WTC11 (cell line): ENCODE results near the gene ELP2.

Experiments used
- CREB1 ChIP-seq: sonication (generic); formaldehyde crosslinking; IDR thresholded peaks from 2 replicates; pipeline ENCODE4 v1.8.0; 2023; ENCODE audit warnings: mild to moderate bottlenecking, missing genetic modification reagents
- TP53 ChIP-seq: sonication (generic); formaldehyde crosslinking; IDR thresholded peaks from 2 replicates; pipeline ENCODE4 v1.8.1; 2023; ENCODE audit warnings: mild to moderate bottlenecking, missing genetic modification reagents
- ZNF138 ChIP-seq: sonication (generic); formaldehyde crosslinking; conservative IDR thresholded peaks from 2 replicates; pipeline ENCODE4 v1.8.1; 2022; ENCODE audit warnings: mild to moderate bottlenecking, moderate library complexity, missing genetic modification reagents
- TF ChIP-seq, protein P1 (sequence below): sonication (generic); formaldehyde crosslinking; IDR thresholded peaks from 2 replicates; pipeline ENCODE4 v1.8.1; 2023; ENCODE audit warnings: mild to moderate bottlenecking, missing genetic modification reagents, moderate library complexity
- TF ChIP-seq, protein P2 (sequence below): fragments of 200-600 bp; IDR thresholded peaks from 2 replicates; pipeline ENCODE4 v1.8.0; 2022; ENCODE audit warnings: antibody characterized with exemption
- TF ChIP-seq, protein P3 (sequence below): sonication (generic); formaldehyde crosslinking; IDR thresholded peaks from 2 replicates; pipeline ENCODE4 v1.8.0; 2023; ENCODE audit warnings: missing genetic modification reagents

DNA sequence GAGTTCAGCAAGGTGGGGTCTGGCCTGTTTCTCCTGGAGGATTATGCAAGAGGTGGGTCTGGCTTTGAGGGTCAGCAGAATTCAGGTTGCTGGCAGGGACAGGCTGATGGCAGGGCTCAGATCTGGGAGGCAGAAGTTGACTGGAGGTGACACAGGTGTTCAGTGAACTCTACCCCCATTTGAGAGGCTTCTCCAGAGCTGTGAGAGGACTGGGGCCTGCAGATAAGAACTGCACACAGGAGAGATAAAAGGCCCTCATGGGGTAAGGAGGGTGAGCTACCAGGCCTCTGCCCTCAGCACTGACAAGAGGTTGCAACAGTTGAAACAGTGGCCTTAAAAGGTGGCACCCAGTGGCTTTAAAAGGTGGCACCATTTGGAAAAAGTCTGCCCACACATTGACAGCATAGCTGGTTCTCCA lies 70.7 kb downstream of the ELP2 start:
- TF ChIP-seq, protein P1, sequence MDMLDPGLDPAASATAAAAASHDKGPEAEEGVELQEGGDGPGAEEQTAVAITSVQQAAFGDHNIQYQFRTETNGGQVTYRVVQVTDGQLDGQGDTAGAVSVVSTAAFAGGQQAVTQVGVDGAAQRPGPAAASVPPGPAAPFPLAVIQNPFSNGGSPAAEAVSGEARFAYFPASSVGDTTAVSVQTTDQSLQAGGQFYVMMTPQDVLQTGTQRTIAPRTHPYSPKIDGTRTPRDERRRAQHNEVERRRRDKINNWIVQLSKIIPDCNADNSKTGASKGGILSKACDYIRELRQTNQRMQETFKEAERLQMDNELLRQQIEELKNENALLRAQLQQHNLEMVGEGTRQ (CRISPR knock-in tag): no peak
- TF ChIP-seq, protein P2, sequence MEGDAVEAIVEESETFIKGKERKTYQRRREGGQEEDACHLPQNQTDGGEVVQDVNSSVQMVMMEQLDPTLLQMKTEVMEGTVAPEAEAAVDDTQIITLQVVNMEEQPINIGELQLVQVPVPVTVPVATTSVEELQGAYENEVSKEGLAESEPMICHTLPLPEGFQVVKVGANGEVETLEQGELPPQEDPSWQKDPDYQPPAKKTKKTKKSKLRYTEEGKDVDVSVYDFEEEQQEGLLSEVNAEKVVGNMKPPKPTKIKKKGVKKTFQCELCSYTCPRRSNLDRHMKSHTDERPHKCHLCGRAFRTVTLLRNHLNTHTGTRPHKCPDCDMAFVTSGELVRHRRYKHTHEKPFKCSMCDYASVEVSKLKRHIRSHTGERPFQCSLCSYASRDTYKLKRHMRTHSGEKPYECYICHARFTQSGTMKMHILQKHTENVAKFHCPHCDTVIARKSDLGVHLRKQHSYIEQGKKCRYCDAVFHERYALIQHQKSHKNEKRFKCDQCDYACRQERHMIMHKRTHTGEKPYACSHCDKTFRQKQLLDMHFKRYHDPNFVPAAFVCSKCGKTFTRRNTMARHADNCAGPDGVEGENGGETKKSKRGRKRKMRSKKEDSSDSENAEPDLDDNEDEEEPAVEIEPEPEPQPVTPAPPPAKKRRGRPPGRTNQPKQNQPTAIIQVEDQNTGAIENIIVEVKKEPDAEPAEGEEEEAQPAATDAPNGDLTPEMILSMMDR: no peak
- no peak for TF ChIP-seq TP53 (CRISPR knock-in tag)
- TF ChIP-seq, protein P3, sequence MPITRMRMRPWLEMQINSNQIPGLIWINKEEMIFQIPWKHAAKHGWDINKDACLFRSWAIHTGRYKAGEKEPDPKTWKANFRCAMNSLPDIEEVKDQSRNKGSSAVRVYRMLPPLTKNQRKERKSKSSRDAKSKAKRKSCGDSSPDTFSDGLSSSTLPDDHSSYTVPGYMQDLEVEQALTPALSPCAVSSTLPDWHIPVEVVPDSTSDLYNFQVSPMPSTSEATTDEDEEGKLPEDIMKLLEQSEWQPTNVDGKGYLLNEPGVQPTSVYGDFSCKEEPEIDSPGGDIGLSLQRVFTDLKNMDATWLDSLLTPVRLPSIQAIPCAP (CRISPR knock-in tag): no peak
- no peak for TF ChIP-seq CREB1 (CRISPR knock-in tag)
- TF ChIP-seq ZNF138 (CRISPR knock-in tag): no peak
